ENCODE data around the gene RAB11FIP4. TPM values are rescaled to one million over a fixed set of nuclear protein-coding genes. Genes with fewer than 3 reads are reported as not detected.
A peak's percentile ranks its signal among the peaks of the same experiment; 100 is the strongest.

RAB11FIP4 gene
- polyA plus RNA-seq, 1 of the 3 experiments (the other 2 are of a cell fraction) = 9.4 TPM

- CTCF ChIA-PET = no interaction called here
- no peak for TF ChIP-seq TAF1 (IDR thresholded peaks at IDR 0.05; ENCODE audit: borderline replicate concordance, low read depth, low read length)
- no peak for TF ChIP-seq NFIC (IDR thresholded peaks at IDR 0.05; ENCODE audit: borderline replicate concordance)
- no peak for TF ChIP-seq RFX5 (IDR thresholded peaks at IDR 0.05; ENCODE audit: low read length)
- TF ChIP-seq EZH2phosphoT487 (IDR thresholded peaks at IDR 0.05; ENCODE audit: borderline replicate concordance, low read depth) = no peak
- no peak for TF ChIP-seq MAX (IDR thresholded peaks at IDR 0.05; ENCODE audit: low read depth)
- no peak for TF ChIP-seq FOSL2 (IDR thresholded peaks at IDR 0.05; ENCODE audit: borderline replicate concordance, low read depth)
- no peak for TF ChIP-seq EP300 (IDR thresholded peaks at IDR 0.05; ENCODE audit: borderline replicate concordance in 1 of 2, low read depth in 1 of 2, low read length in 1 of 2)
- no peak for TF ChIP-seq JUND (IDR thresholded peaks at IDR 0.05)
- no peak for TF ChIP-seq MEF2A (IDR thresholded peaks at IDR 0.05; ENCODE audit: borderline replicate concordance, low read depth)
- TF ChIP-seq CTCF (IDR thresholded peaks at IDR 0.05) = no peak
- TF ChIP-seq, protein P1, sequence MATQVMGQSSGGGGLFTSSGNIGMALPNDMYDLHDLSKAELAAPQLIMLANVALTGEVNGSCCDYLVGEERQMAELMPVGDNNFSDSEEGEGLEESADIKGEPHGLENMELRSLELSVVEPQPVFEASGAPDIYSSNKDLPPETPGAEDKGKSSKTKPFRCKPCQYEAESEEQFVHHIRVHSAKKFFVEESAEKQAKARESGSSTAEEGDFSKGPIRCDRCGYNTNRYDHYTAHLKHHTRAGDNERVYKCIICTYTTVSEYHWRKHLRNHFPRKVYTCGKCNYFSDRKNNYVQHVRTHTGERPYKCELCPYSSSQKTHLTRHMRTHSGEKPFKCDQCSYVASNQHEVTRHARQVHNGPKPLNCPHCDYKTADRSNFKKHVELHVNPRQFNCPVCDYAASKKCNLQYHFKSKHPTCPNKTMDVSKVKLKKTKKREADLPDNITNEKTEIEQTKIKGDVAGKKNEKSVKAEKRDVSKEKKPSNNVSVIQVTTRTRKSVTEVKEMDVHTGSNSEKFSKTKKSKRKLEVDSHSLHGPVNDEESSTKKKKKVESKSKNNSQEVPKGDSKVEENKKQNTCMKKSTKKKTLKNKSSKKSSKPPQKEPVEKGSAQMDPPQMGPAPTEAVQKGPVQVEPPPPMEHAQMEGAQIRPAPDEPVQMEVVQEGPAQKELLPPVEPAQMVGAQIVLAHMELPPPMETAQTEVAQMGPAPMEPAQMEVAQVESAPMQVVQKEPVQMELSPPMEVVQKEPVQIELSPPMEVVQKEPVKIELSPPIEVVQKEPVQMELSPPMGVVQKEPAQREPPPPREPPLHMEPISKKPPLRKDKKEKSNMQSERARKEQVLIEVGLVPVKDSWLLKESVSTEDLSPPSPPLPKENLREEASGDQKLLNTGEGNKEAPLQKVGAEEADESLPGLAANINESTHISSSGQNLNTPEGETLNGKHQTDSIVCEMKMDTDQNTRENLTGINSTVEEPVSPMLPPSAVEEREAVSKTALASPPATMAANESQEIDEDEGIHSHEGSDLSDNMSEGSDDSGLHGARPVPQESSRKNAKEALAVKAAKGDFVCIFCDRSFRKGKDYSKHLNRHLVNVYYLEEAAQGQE (IDR thresholded peaks at IDR 0.05; ENCODE audit: low read depth, low read length) = no peak
- no peak for TF ChIP-seq SIN3A (IDR thresholded peaks at IDR 0.05; ENCODE audit: borderline replicate concordance, low read depth, low read length)
- no peak for TF ChIP-seq GABPA (IDR thresholded peaks at IDR 0.05; ENCODE audit: low read depth)
- TF ChIP-seq ELF1 (IDR thresholded peaks at IDR 0.05) = no peak
- no peak for TF ChIP-seq CHD2 (IDR thresholded peaks at IDR 0.05; ENCODE audit: low read length, partially characterized antibody)
- TF ChIP-seq TEAD4 (IDR thresholded peaks at IDR 0.05; ENCODE audit: borderline replicate concordance, insufficient read depth) = no peak
- POLR2A ChIA-PET = no interaction called here
- no peak overlapping the region for H3K9ac ChIP-seq
- WGBS (ENCODE audit: low lambda C conversion rate) = 100% methylated on average over 2 of the region's 7 CpGs
- H3K27ac ChIP-seq (ENCODE audit: low read depth in 2 of 2, low read length in 1 of 2) = peak overlapping the region in 1 of 2 experiments; percentile 5; a peak in 1 of 4 replicates
- H3K4me3 ChIP-seq (ENCODE audit: low read depth in 2 of 2, low read length in 1 of 2) = no peak overlapping the region
- no peaks in the 10 kb centered on the region for H3K9me2 ChIP-seq
- H3K27me3 ChIP-seq (ENCODE audit: insufficient read depth) = no peaks in the 10 kb centered on the region
- H3K9me3 ChIP-seq = no peaks in the 10 kb centered on the region
- H3K36me3 ChIP-seq (replicated peaks in 1 of 2; ENCODE audit: control insufficient read depth in 1 of 2, insufficient read depth in 2 of 2, low read length in 1 of 2) = no peaks in the 10 kb centered on the region
- H2AFZ ChIP-seq (ENCODE audit: low read depth) = no peak overlapping the region
- peak; percentile 19 for DNase-seq
- H3K79me2 ChIP-seq (ENCODE audit: insufficient read depth) = peaks cover 80% of the 10 kb centered on the region
- no peak overlapping the region for H3K4me2 ChIP-seq
- H4K20me1 ChIP-seq (ENCODE audit: insufficient read depth) = no peaks in the 10 kb centered on the region
- H3K4me1 ChIP-seq (ENCODE audit: control insufficient read depth in 1 of 2, insufficient read depth in 2 of 2, low read depth in 1 of 2, low read length in 1 of 2) = peaks cover 38 to 67% of the 10 kb centered on the region in 2 experiments
- peaks cover 37% of the 10 kb centered on the region for H3F3A ChIP-seq (replicated peaks; ENCODE audit: insufficient read depth)
Measured at GRCh38 chr17:31568539-31568938, 177.1 kb downstream of the RAB11FIP4 start.
